AML-193 (cell line): Measurements from ENCODE around the gene FAM181A.

Source experiments
- DNase-seq, 2 experiments: peaks; one replicate each; lab custom pipeline; 2025; lab: John Stamatoyannopoulos, UW

FAM181A gene

GRCh38 chr14:93903342-93904184, 23.6 kb upstream of the FAM181A start:
- no peak for DNase-seq

GRCh38 chr14:93905623-93906022, 21.5 kb upstream of the FAM181A start:
- no peak for DNase-seq

- peak; percentile 44 to 53 for DNase-seq
Measured at GRCh38 chr14:93906341-93907329, 20.5 kb upstream of the FAM181A start.

- no peak for DNase-seq
Measured at GRCh38 chr14:93909429-93910128, 17.6 kb upstream of the FAM181A start.

GRCh38 chr14:93911975-93912615, 15.0 kb upstream of the FAM181A start:
- DNase-seq: no peak

GRCh38 chr14:93912782-93913181, 14.4 kb upstream of the FAM181A start:
- no peak for DNase-seq

- no peak for DNase-seq
Measured at GRCh38 chr14:93914278-93914677, 12.9 kb upstream of the FAM181A start.

- no peak for DNase-seq
Measured at GRCh38 chr14:93915070-93915705, 12.0 kb upstream of the FAM181A start.

GRCh38 chr14:93915800-93916199, 11.3 kb upstream of the FAM181A start:
- no peak for DNase-seq

- DNase-seq: no peak
Measured at GRCh38 chr14:93916498-93916897, 10.6 kb upstream of the FAM181A start.

GRCh38 chr14:93917141-93917540, 10.0 kb upstream of the FAM181A start:
- DNase-seq: no peak

GRCh38 chr14:93921001-93921806, 5.9 kb upstream of the FAM181A start:
- no peak for DNase-seq

- no peak for DNase-seq
Measured at GRCh38 chr14:93923626-93924025, 3.5 kb upstream of the FAM181A start.

- DNase-seq: no peak
Measured at GRCh38 chr14:93924592-93925355, 2.4 kb upstream of the FAM181A start.

GRCh38 chr14:93925374-93925895, 1.7 kb upstream of the FAM181A start:
- DNase-seq: no peak

GRCh38 chr14:93926245-93926872, 785 bp upstream of the FAM181A start:
- DNase-seq: no peak

- no peak for DNase-seq
Measured at GRCh38 chr14:93927800-93928145, 629 bp downstream of the FAM181A start.

- DNase-seq: no peak
Measured at GRCh38 chr14:93928184-93929047, 1.3 kb downstream of the FAM181A start.
